ENCODE data around the gene DIS3L.

DNA sequence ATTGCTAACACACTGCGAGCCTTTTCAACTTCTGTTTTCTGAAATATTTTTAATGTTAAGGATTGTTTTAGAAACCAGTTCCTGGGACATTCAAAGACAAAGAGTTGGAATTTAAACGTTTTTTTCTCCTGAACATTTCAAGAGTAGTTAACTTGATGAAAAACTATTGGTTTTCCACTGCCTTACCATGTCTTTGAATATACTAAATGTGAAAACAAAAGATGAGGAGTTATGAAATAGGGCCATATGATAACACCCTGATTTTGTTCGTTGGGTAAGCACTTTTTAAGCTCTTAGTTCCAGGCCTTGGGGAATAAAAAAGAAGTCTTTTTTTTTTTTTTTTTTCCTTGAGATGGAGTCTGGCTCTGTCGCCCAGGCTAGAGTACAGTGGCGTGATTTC is 2.8 kb downstream of the DIS3L start:
- TF ChIP-seq POLR2A (IDR thresholded peaks at IDR 0.05; ENCODE audit: low read depth, low read length): no peak
- TF ChIP-seq BHLHE40 (IDR thresholded peaks at IDR 0.05; ENCODE audit: low read depth, low read length): no peak
- TF ChIP-seq, protein P1, sequence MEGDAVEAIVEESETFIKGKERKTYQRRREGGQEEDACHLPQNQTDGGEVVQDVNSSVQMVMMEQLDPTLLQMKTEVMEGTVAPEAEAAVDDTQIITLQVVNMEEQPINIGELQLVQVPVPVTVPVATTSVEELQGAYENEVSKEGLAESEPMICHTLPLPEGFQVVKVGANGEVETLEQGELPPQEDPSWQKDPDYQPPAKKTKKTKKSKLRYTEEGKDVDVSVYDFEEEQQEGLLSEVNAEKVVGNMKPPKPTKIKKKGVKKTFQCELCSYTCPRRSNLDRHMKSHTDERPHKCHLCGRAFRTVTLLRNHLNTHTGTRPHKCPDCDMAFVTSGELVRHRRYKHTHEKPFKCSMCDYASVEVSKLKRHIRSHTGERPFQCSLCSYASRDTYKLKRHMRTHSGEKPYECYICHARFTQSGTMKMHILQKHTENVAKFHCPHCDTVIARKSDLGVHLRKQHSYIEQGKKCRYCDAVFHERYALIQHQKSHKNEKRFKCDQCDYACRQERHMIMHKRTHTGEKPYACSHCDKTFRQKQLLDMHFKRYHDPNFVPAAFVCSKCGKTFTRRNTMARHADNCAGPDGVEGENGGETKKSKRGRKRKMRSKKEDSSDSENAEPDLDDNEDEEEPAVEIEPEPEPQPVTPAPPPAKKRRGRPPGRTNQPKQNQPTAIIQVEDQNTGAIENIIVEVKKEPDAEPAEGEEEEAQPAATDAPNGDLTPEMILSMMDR (conservative IDR thresholded peaks at IDR 0.05; ENCODE audit: low read depth, low read length): no peak
- TF ChIP-seq, protein P2, sequence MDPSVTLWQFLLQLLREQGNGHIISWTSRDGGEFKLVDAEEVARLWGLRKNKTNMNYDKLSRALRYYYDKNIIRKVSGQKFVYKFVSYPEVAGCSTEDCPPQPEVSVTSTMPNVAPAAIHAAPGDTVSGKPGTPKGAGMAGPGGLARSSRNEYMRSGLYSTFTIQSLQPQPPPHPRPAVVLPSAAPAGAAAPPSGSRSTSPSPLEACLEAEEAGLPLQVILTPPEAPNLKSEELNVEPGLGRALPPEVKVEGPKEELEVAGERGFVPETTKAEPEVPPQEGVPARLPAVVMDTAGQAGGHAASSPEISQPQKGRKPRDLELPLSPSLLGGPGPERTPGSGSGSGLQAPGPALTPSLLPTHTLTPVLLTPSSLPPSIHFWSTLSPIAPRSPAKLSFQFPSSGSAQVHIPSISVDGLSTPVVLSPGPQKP (IDR thresholded peaks at IDR 0.05; ENCODE audit: borderline replicate concordance, low read depth, low read length): no peak
- no peak for TF ChIP-seq MAZ (IDR thresholded peaks at IDR 0.05; ENCODE audit: borderline replicate concordance, low read depth, low read length)
- no peak for TF ChIP-seq RFX5 (IDR thresholded peaks at IDR 0.05; ENCODE audit: low read depth, low read length)
- no peak for TF ChIP-seq RAD21 (IDR thresholded peaks at IDR 0.05; ENCODE audit: low read length)
- TF ChIP-seq FOS (IDR thresholded peaks at IDR 0.05; ENCODE audit: low read depth, low read length): no peak
- no peak for TF ChIP-seq CHD1 (IDR thresholded peaks at IDR 0.05; ENCODE audit: low read depth, low read length)

All from IMR-90 (cell line).